Sigmoid colon (tissue), 7 donors: Measurements from ENCODE around the gene KRT72. TPM values are rescaled to one million over a fixed set of nuclear protein-coding genes. Genes with fewer than 3 reads are reported as not detected.

Experiments used
- DNase-seq: peaks from one replicate; pipeline ENCODE4 v3.0.0-alpha.2; 2019
- H3K27ac ChIP-seq, 4 donors: fragments of 200-600 bp; sonication (generic); one replicate each; pipeline ENCODE4 v1.5.1; 2016 to 2019; ENCODE audit warnings: mild to moderate bottlenecking in 1 of 4
- H3K27me3 ChIP-seq, 3 donors: fragments of 200-600 bp; sonication (generic); one replicate each; pipeline ENCODE4 v1.5.1; 2019; ENCODE audit warnings: mild to moderate bottlenecking in 1 of 3
- H3K36me3 ChIP-seq, 4 donors: fragments of 200-600 bp; sonication (generic); one replicate each; pipeline ENCODE4 v1.5.1; 2016 to 2019
- H3K4me1 ChIP-seq, 4 donors: fragments of 200-600 bp; sonication (generic); one replicate each; pipeline ENCODE4 v1.5.1; 2017 to 2019
- H3K4me3 ChIP-seq, 4 donors: fragments of 200-600 bp; sonication (generic); one replicate each; pipeline ENCODE4 v1.5.1; 2017 to 2019; ENCODE audit warnings: mild to moderate bottlenecking in 2 of 4, moderate library complexity in 1 of 4
- H3K9me3 ChIP-seq, 4 donors: fragments of 200-600 bp in 3 of 4; sonication (generic) in 3 of 4; one replicate each; pipeline versions ENCODE4 v1.5.1 to v1.6.1; 2013 to 2019
- CTCF ChIP-seq, 4 experiments: fragments of 450-650 bp in 3 of 4; fragments of 200-600 bp in 1 of 4; IDR thresholded peaks; one replicate each; pipeline ENCODE4 v1.5.1; 2016 to 2019; ENCODE audit warnings: antibody characterized with exemption in 4 of 4, mild to moderate bottlenecking in 3 of 4, moderate library complexity in 2 of 4
- EP300 ChIP-seq, 4 donors: sonication (generic); formaldehyde crosslinking; IDR thresholded peaks; one replicate each; pipeline ENCODE4 v1.6.1; 2017; ENCODE audit warnings: antibody characterized with exemption in 4 of 4
- POLR2A ChIP-seq, 2 donors: fragments of 450-650 bp; IDR thresholded peaks; one replicate each; pipeline ENCODE4 v1.6.1; 2016; ENCODE audit warnings: antibody characterized with exemption in 2 of 2, mild to moderate bottlenecking in 2 of 2, moderate library complexity in 2 of 2
- POLR2AphosphoS5 ChIP-seq, 4 donors: sonication (generic); formaldehyde crosslinking; IDR thresholded peaks; one replicate each; pipeline ENCODE4 v1.6.1; 2017; ENCODE audit warnings: antibody characterized with exemption in 4 of 4
- WGBS, 2 donors: extraction: QIAGEN DNeasy Blood & Tissue Kit; methylation state at CpG; one replicate each; pipeline ENCODE4 v1.1.7; 2013; 5-methylcytosine and 5-hydroxymethylcytosine counted together
- intact Hi-C: fragments of 100-400 bp; cut with DNase I; formaldehyde crosslinking; loops from one replicate; pipeline ENCODE4 v1.15.1; 2023
- polyA plus RNA-seq, 3 donors: library from polyadenylated mRNA; stranded (reverse); fragments of 200-250 nt; gene quantifications; one replicate each; pipeline ENCODE4 v1.2.3, GENCODE V29; 2013
- total RNA-seq, 4 donors: library from RNA; depleted of rRNA; stranded (reverse); fragments of >200 nt; gene quantifications; one replicate each; pipeline ENCODE4 v1.1.0, GENCODE V29; 2016
- donor health status: healthy with polysubstance abuse.
- donor health status: Bipolar disorder and iron deficiency.
- donor health status: healthy.

KRT72 gene
- total and polyA plus RNA-seq, 7 donors: 0.79 TPM; not detected in 6

- DNase-seq: no peak
- Histone ChIP-seq H3K27me3 (no peaks in the 10 kb centered on the region), H3K36me3 (no peaks in the 10 kb centered on the region), H3K9me3 (no peaks in the 10 kb centered on the region), H3K27ac (no peak overlapping the region), H3K4me1 (peaks cover 0 to 7% (median 0%) of the 10 kb centered on the region in 4 donors), H3K4me3 (no peak overlapping the region)
- 76 to 81% methylated on average over 2 of the region's 2 CpGs for WGBS, 2 donors
- no peak for TF ChIP-seq POLR2A (IDR thresholded peaks at IDR 0.05)
- TF ChIP-seq EP300 (IDR thresholded peaks at IDR 0.05): no peak
- TF ChIP-seq CTCF (IDR thresholded peaks at IDR 0.05): no peak
- TF ChIP-seq POLR2AphosphoS5 (IDR thresholded peaks at IDR 0.05): no peak
- intact Hi-C loops: no loop called here
Measured at GRCh38 chr12:52628841-52629240, 27.6 kb upstream of the KRT72 start.

GRCh38 chr12:52628111-52628507, 26.8 kb upstream of the KRT72 start:
- Histone ChIP-seq H3K4me3 (no peak overlapping the region), H3K9me3 (no peaks in the 10 kb centered on the region), H3K36me3 (no peaks in the 10 kb centered on the region), H3K27ac (no peak overlapping the region), H3K27me3 (no peaks in the 10 kb centered on the region), H3K4me1 (peaks cover 0 to 7% (median 0%) of the 10 kb centered on the region in 4 donors)
- intact Hi-C loops: no loop called here
- WGBS, 2 donors: 81 to 82% methylated on average over 4 of the region's 4 CpGs
- TF ChIP-seq EP300 (IDR thresholded peaks at IDR 0.05) (no peak), CTCF (IDR thresholded peaks at IDR 0.05) (no peak), POLR2A (IDR thresholded peaks at IDR 0.05) (no peak), POLR2AphosphoS5 (IDR thresholded peaks at IDR 0.05) (no peak)
- no peak for DNase-seq

- no peak for DNase-seq
- no peaks in the 10 kb centered on the region for H3K36me3 ChIP-seq
- TF ChIP-seq CTCF (IDR thresholded peaks at IDR 0.05): no peak
- no peak for TF ChIP-seq POLR2AphosphoS5 (IDR thresholded peaks at IDR 0.05)
- TF ChIP-seq POLR2A (IDR thresholded peaks at IDR 0.05): no peak
- no peak for TF ChIP-seq EP300 (IDR thresholded peaks at IDR 0.05)
- H3K4me3 ChIP-seq: no peak overlapping the region
- intact Hi-C loops: no loop called here
- H3K27ac ChIP-seq: no peak overlapping the region
- 59 to 74% methylated on average over 2 of the region's 2 CpGs for WGBS, 2 donors
- H3K4me1 ChIP-seq: peaks cover 0 to 4% (median 0%) of the 10 kb centered on the region in 4 donors
- H3K9me3 ChIP-seq: no peaks in the 10 kb centered on the region
- H3K27me3 ChIP-seq: no peaks in the 10 kb centered on the region
Measured at GRCh38 chr12:52627395-52628110, 26.3 kb upstream of the KRT72 start.

- Histone ChIP-seq H3K36me3 (no peaks in the 10 kb centered on the region), H3K4me1 (no peaks in the 10 kb centered on the region), H3K27ac (no peak overlapping the region), H3K4me3 (no peak overlapping the region), H3K27me3 (no peaks in the 10 kb centered on the region), H3K9me3 (no peaks in the 10 kb centered on the region)
- no peak for DNase-seq
- intact Hi-C loops: no loop called here
- TF ChIP-seq POLR2AphosphoS5 (IDR thresholded peaks at IDR 0.05) (no peak), POLR2A (IDR thresholded peaks at IDR 0.05) (no peak)
- 78 to 88% methylated on average over 5 of the region's 5 CpGs for WGBS, 2 donors
Measured at GRCh38 chr12:52622349-52622748, 21.1 kb upstream of the KRT72 start.

GRCh38 chr12:52618866-52619265, 17.6 kb upstream of the KRT72 start:
- no peak overlapping the region for H3K27ac ChIP-seq
- H3K9me3 ChIP-seq: no peaks in the 10 kb centered on the region
- no peaks in the 10 kb centered on the region for H3K4me1 ChIP-seq
- no peak overlapping the region for H3K4me3 ChIP-seq
- no peaks in the 10 kb centered on the region for H3K36me3 ChIP-seq
- TF ChIP-seq CTCF (IDR thresholded peaks at IDR 0.05): no peak
- intact Hi-C loops: no loop called here
- DNase-seq: no peak
- no peaks in the 10 kb centered on the region for H3K27me3 ChIP-seq
- WGBS, 2 donors: 66 to 84% methylated on average over 2 of the region's 2 CpGs
